Transverse colon (tissue), 4 donors: ENCODE measurements around the gene EML5. TPM values are rescaled to one million over a fixed set of nuclear protein-coding genes. Genes with fewer than 3 reads are reported as not detected.

ENCODE experiments used
- DNase-seq: peaks from one replicate; pipeline ENCODE4 v3.0.0-alpha.2; 2019
- H3K27ac ChIP-seq, 4 donors: fragments of 200-600 bp; sonication (generic); 2 replicates each; pipeline ENCODE4 v1.5.1; 2016 to 2018; ENCODE audit warnings: inconsistent platforms in 4 of 4
- H3K27me3 ChIP-seq: fragments of 200-600 bp; sonication (generic); 2 replicates; pipeline ENCODE4 v1.5.1; 2017; ENCODE audit warnings: inconsistent platforms
- H3K36me3 ChIP-seq, 4 donors: fragments of 200-600 bp; sonication (generic); 2 replicates each; pipeline ENCODE4 v1.5.1; 2017 to 2019; ENCODE audit warnings: inconsistent platforms in 4 of 4
- H3K4me1 ChIP-seq, 4 donors: fragments of 200-600 bp; sonication (generic); 2 replicates each; pipeline ENCODE4 v1.5.1; 2017 to 2020; ENCODE audit warnings: inconsistent platforms in 4 of 4
- H3K4me3 ChIP-seq, 4 donors: fragments of 200-600 bp; sonication (generic); 1 replicate in 1 of 4; 2 replicates in 3 of 4; pipeline versions ENCODE4 v1.5.1 to v1.6.1; 2017 to 2019; ENCODE audit warnings: inconsistent platforms in 4 of 4
- H3K9me3 ChIP-seq, 2 donors: fragments of 200-600 bp; sonication (generic); 2 replicates each; pipeline ENCODE4 v1.5.1; 2017 to 2019; ENCODE audit warnings: inconsistent platforms in 2 of 2
- CTCF ChIP-seq, 5 experiments: fragments of 200-600 bp in 3 of 5; fragments of 450-650 bp in 2 of 5; sonication (generic) in 3 of 5; IDR thresholded peaks; 1 replicate in 2 of 5; 2 replicates in 3 of 5; pipeline ENCODE4 v1.5.1; 2016 to 2017; ENCODE audit warnings: antibody characterized with exemption in 5 of 5, inconsistent platforms in 3 of 5, mild to moderate bottlenecking in 2 of 5, moderate library complexity in 1 of 5
- EP300 ChIP-seq: sonication (generic); formaldehyde crosslinking; IDR thresholded peaks from one replicate; pipeline ENCODE4 v1.6.1; 2017; ENCODE audit warnings: antibody characterized with exemption, low read depth
- POLR2A ChIP-seq: fragments of 450-650 bp; IDR thresholded peaks from one replicate; pipeline ENCODE4 v1.6.1; 2016; ENCODE audit warnings: antibody characterized with exemption, mild to moderate bottlenecking, moderate library complexity
- POLR2AphosphoS5 ChIP-seq, 3 donors: sonication (generic); formaldehyde crosslinking; IDR thresholded peaks; one replicate each; pipeline ENCODE4 v1.6.1; 2016; ENCODE audit warnings: antibody characterized with exemption in 3 of 3
- WGBS, 2 donors: methylation state at CpG; one replicate each; pipeline ENCODE4 v1.1.5; 2018; ENCODE audit warnings: low coverage in 1 of 2; 5-methylcytosine and 5-hydroxymethylcytosine counted together
- in situ Hi-C, 4 donors: fragments of 200-750 bp; cut with MboI; loops; one replicate each; pipeline versions ENCODE4 v1.15.0 to v1.15.1; 2017; ENCODE audit warnings: low sequenced_read_pairs in 3 of 4, low pct_ligation_motif_present in 1 of 4, low pct_unique_long_range_greater_than_20kb in 1 of 4
- intact Hi-C: fragments of 100-400 bp; cut with DNase I; formaldehyde crosslinking; loops from one replicate; pipeline ENCODE4 v1.15.1; 2023; ENCODE audit warnings: low total_unique reads
- total RNA-seq, 4 donors: library from RNA; depleted of rRNA; stranded (reverse); fragments of >200 nt; gene quantifications; one replicate each; pipeline ENCODE4 v1.1.0, GENCODE V29; 2016

The EML5 gene
- total RNA-seq, 4 donors from 2014 or later: 0.20 to 4.9 (median 1.7) TPM

DNA sequence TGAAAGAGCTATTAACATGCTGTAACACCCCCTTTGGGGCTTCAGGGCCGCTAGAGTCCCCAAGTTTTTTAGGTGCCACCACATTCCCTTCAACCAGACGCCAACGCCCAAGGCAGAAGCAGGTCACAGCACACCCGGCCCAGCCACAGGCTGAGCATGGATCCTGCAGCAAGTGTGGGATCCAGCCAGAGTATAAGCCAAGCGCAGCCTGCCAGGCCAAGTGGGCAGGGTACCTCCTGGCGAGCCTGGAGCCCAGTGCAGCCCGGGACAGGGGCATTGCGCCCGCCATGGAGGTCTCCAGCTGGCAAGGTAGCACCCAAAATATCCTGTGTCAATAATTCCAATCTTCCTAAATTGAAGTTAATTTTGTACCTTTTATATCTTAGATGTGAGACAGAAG is 55.5 kb downstream of the EML5 start:
- H3K4me3 ChIP-seq: no peak overlapping the region
- no peaks in the 10 kb centered on the region for H3K36me3 ChIP-seq
- 97% methylated on average over 9 of the region's 9 CpGs; no CpG with 5 or more reads in 1 of the 2 donors for WGBS, 2 donors
- intact Hi-C loops: no loop called here
- no peaks in the 10 kb centered on the region for H3K27me3 ChIP-seq
- no peak for TF ChIP-seq POLR2A
- TF ChIP-seq POLR2AphosphoS5 (IDR thresholded peaks at IDR 0.05): no peak
- TF ChIP-seq EP300: no peak
- no peak for TF ChIP-seq CTCF (IDR thresholded peaks at IDR 0.05)
- H3K4me1 ChIP-seq: no peaks in the 10 kb centered on the region
- H3K27ac ChIP-seq: no peak overlapping the region
- H3K9me3 ChIP-seq: no peaks in the 10 kb centered on the region
- no peak for DNase-seq
- in situ Hi-C loops: no loop called here

DNA sequence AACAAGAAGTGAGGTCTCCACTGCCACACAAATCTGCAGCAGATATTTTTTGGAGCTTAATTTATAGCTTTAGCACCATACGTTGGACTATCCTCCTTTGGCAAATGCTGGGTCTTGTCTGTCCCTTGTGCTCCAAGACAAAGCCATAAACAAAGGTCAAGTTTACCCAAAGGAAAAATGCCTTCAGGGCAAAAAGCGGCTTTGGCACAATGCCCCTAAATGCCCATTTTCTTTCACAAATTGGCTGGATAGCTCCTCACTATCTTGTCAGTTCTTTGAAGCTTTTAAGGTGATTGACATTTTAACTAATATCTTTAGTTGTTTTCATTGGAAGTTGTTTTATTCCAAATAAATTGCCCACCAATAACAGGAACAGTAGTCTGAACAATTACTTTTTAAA is 59.6 kb downstream of the EML5 start:
- no peak overlapping the region for H3K27ac ChIP-seq
- H3K4me1 ChIP-seq: no peaks in the 10 kb centered on the region
- no peaks in the 10 kb centered on the region for H3K36me3 ChIP-seq
- no peak for DNase-seq
- no peaks in the 10 kb centered on the region for H3K27me3 ChIP-seq
- TF ChIP-seq CTCF (IDR thresholded peaks at IDR 0.05): no peak
- TF ChIP-seq EP300: no peak
- no peak for TF ChIP-seq POLR2A
- H3K9me3 ChIP-seq: no peaks in the 10 kb centered on the region
- intact Hi-C loops (no loop called here), in situ Hi-C loops (no loop called here)
- no peak overlapping the region for H3K4me3 ChIP-seq
- WGBS, 2 donors: 79 to 85% methylated on average over 2 of the region's 2 CpGs

- H3K4me1 ChIP-seq: no peaks in the 10 kb centered on the region
- TF ChIP-seq EP300 (no peak), POLR2AphosphoS5 (IDR thresholded peaks at IDR 0.05) (no peak), CTCF (IDR thresholded peaks at IDR 0.05) (peak in 1 of 5 experiments; percentile 11), POLR2A (no peak)
- H3K9me3 ChIP-seq: no peaks in the 10 kb centered on the region
- no peaks in the 10 kb centered on the region for H3K36me3 ChIP-seq
- H3K27ac ChIP-seq: no peak overlapping the region
- DNase-seq: no peak
- H3K4me3 ChIP-seq: no peak overlapping the region
- in situ Hi-C loops: no loop called here
- intact Hi-C loops: no loop called here
- no peaks in the 10 kb centered on the region for H3K27me3 ChIP-seq
These were observed 63.6 kb downstream of the EML5 start for GRCh38 chr14:88729159-88729558.

DNA sequence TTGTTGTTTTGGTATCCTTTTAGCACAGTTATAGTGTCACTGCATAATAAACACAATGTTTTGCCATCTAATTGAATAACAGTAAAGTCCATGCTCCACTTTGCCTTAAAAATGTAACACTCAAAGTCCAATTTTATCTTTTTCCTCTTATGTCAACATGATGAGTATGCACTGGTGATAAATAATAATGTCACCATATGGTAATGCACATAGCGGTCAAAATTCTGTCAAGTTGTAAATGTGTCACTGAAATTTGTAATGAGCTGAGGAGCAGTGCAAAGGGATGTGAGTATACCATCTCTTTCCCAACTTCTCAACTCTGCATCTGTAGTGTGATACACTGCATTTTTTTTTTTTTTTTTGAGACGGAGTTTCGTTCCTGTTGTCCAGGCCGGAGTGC is 65.7 kb downstream of the EML5 start:
- in situ Hi-C loops: no loop called here
- WGBS, 2 donors: 67 to 89% methylated on average over 1 to 4 of the region's 4 CpGs

More for the DNA sequence above, 65.7 kb downstream of the EML5 start:
- Histone ChIP-seq H3K36me3 (no peaks in the 10 kb centered on the region), H3K27me3 (no peaks in the 10 kb centered on the region), H3K27ac (no peak overlapping the region), H3K4me1 (no peaks in the 10 kb centered on the region), H3K4me3 (no peak overlapping the region), H3K9me3 (no peaks in the 10 kb centered on the region)
- no peak for DNase-seq
- intact Hi-C loops: no loop called here
- TF ChIP-seq POLR2A (no peak), POLR2AphosphoS5 (IDR thresholded peaks at IDR 0.05) (no peak), CTCF (IDR thresholded peaks at IDR 0.05) (no peak), EP300 (no peak)
